Eye (tissue), 1 donor: ENCODE measurements around the gene POLE.

ENCODE experiments used
- DNase-seq: peaks from one replicate; pipeline ENCODE4 v3.0.0-alpha.2; 2015

Gene POLE

DNA sequence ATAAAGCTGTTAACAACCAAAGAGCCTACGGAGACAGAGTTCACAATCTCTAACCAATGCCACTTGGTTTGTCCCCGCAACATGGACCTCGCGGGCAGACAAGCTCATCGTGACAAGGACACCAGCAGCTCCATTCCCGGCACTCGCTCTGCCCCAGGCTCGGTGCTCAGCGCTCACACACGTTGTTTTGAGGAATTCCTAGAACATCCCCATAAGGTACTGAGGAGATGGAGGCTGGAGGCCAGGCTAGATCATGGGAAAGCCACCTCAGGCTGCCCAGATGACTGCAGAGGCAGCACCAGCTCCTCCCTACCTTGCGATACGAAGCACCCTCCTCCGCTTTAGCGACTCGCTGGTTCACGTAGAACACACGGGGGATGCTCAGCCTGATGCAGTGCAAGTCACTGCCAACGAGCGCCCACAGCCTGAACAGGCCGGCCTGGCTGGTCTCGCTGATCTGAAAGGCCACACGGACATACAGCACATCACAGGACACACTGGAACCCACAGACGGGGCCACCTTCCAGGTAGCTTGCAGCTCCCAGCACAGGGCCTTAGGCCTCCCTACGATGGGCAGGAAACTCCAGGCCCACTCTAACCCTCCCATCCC is 38.4 kb downstream of the POLE start:
- no peak for DNase-seq

GRCh38 chr12:132647858-132648257 is 39.3 kb downstream of the POLE start:
- DNase-seq = no peak

DNA sequence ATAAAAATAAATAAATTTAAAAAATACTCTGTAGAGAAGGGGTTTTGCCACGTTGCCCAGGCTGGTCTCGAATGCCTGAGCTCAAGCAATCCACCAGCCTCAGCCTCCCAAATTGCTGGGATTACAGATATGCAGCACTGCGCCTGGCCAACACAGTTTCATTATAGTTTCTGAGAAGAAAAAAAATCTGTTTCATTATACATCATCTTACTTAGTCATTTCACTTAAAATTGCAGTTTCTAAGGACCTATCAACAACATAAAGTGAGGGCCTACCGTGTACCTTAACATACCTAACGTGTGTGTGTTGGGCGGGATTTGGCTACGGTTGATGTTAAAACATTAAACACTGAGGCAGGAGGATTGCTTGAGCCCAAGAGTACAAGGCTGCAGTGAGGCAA is 40.3 kb downstream of the POLE start:
- DNase-seq = no peak

- no peak for DNase-seq
Measured at GRCh38 chr12:132642846-132643835, 44.0 kb downstream of the POLE start.

DNA sequence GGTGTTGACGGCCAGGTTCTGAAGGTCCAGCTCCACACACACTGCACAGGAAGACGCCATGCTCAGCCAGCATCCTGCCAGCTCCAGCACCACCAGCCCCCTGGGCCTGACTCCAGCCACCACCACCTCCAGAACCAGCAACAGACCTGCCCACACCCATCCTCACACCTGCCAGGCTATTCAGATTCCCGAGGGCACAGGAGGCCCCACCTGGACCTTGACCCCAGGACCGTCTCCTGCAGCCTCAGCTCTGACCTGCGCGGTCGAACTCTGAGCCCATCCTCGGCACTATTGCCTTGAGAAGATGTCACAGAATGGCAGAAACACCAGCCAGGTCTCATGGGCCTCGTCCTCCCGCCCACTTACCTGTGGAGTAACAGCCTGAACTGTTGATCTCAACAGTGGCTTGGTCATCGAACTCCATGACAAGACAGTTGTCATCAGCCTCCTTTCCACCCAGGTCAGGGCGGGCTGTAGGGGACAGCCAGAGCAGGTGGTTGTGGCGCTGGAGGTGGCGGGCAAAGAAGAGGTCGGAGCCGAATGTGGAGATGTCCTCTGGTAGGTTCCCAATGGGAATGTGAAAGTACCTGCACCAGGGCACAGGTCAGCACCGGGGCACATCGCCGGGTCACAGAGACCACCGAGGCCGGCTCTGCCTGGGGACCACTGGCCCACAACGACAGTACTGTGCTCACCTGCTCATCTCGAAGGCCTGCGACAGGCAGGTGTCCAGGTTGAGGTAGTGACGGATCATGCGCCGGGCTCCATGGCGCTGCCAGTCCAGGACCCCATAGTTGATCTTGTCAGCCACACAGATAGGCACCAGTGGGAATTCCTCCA is 45.1 kb downstream of the POLE start:
- no peak for DNase-seq

GRCh38 chr12:132640936-132641335 is 46.2 kb downstream of the POLE start:
- no peak for DNase-seq

DNA sequence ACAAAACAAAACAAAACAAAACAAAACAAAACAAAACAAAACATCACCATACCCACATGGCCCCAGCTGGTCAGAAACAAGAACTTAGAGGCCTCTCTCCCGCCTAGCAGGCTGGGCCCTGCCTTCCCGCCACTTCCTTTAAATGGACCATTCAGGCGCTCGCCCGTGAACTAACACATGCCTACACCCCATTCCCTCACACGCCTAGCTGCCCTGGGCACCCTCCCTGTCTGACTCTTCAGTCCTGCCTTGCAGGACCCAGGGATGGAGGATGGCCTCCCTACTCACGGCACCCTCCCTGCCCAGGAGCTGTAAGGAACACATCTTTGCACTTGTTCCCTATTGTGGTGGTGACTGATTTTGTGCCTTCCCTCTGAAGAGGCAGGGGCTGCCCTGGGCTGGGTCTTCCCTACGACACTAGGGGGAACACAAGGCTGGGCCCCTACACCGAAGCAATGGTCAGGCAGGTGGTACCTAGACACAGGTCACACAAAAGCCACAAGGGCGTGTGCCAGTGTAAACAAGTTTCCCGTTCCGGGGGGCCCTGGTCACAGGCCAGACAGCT is 47.1 kb downstream of the POLE start:
- no peak for DNase-seq

GRCh38 chr12:132638541-132639408 is 48.4 kb downstream of the POLE start:
- peak; percentile 70 for DNase-seq

DNA sequence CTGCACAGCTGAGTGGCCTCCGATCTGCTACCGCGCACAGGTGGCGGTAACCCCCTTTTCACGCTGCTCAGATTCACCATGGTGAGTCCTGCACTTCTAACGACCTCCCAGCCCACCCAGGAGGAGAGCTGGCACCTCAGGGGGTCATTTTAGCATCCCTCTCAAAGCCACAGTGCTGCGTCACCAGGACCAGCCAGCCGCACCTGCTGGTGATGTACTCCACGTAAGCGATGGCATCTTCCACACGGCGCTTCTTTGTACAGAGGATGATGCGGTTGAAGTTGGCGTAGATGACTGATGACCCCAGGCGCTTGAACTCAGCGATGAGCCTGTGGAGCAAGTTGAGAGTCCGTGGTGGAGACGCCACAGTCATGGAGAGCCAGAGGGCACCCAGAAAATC is 49.3 kb downstream of the POLE start:
- no peak for DNase-seq

DNA sequence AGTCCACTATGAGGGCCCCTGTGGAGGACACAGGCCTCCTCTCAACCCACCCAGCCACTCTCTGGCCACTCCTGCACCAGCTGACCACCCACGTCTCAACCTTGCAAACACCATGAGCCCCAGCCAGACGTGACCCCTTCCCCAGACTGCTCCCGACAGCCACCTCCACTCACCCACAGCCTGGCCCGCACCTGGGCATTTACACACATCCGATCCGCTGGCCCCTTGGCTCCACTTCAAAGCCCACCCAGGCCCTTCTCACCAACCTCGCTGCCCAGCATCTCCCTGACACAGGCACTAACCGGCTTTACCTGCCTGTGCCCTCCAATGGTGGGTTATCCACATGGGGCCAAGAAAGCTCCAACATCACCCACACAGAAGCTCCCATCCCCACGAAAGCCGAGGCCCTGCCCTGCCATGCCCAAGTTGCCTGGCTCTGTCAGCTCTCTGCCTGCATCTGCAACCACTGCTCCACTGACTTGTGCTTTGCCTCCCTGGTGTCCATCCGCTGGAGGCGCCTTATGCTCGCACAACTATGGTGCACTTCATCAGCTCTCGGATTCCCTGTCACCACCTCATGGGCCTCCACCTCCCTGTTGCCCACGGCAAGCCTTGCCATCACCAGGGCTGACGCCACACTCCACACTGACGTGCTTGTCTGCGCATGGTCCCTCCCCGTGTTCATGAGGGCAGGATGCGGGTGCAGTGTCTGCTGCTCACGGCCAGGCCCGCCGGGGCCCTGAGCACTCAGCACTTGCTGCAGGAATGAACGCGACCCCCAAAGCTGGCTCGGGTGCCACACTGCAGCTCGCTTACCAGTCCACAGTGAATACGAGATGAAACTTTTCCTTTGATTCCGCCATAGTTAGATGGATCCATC is 51.8 kb downstream of the POLE start:
- DNase-seq = no peak

- DNase-seq = no peak
Measured at GRCh38 chr12:132634411-132634990, 52.6 kb downstream of the POLE start.

DNA sequence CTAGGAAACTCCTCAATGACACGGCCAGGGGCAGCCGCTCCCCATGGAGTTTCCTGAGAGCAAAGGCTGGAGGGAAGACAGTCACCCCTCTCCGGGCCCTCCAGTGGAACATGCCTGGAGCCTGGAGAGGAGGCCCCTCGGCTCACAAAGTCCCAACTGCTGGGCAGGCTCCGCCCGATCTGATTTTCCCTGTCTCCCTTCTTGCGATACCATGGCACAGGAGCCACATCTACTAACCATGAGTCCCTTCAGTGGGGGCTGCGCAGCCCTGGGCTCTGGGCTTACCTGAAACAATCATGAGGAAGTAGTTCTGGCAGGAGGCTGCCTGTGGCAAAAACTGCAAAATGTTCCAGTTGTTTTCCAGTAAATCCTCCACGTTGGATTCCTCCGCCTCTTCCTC is 53.2 kb downstream of the POLE start:
- no peak for DNase-seq

DNA sequence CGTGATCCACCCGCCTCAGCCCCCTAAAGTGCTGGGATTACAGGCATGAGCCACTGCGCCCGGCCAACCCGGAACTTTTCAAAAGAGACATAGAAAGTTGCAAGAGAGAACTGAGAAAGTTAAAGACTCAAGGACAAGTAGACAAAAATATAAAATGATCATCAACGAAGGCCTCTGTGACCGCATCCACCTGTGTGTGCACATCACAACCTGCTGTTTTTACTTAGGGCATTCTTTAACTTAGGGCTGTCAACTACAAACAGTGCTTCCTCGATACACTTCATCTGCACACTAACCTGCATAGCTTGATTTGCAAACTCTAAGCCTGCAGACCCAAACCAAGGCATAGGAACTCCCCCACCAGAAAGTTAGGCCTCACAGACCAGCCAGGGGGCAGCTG is 53.7 kb downstream of the POLE start:
- no peak for DNase-seq

DNA sequence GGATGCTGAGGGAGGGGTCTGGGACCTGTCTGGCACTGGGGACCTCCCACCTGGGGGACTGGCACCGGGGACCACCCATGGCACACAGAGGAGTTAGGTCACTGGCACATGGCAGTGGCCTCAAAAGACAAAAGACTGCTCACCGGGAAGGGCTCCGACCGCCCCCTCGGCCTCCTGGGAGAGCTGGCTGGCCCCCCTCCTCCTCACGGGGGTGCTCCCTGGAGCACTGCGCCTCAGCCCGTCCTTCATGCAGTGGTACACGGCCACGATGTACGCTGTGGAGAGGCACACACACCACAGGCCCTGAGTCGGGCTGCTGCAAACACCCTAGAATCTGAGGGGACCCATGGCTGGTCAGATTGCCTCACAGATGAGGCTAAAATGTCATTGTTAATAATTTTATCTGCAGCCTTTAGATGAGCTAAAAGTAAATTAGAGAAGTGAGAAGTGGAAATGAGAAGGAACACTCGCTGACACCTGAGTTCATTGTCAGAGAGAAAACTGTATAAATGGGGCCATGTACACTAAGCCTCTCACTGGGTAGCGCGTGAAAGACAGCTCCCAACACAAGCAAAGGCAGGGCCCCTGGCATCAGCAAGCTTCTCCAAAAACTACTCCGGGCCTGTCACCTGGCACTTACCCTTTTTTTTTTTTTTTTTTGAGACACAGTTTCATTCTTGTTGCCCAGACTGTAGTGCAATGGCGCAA is 54.5 kb downstream of the POLE start:
- no peak for DNase-seq

DNA sequence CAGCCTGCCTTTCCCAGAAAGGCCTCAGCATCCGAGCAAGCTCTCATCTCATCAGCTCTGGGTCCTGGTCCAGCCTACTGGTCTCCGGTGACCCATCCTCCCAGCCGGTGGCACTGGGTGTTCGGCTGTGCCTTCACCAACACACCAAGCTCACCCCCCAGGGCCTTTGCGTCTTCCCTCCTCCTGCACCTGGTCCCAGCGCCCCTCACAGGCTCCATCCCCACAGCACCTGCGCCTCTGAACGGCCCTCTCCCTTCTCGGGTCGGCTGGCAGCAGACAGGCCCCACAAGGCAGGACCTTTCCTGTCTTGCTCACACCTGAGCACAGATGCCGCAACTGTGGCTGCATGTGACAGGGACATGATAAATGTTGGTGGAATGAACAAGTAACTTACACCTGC is 55.5 kb downstream of the POLE start:
- DNase-seq = no peak

DNA sequence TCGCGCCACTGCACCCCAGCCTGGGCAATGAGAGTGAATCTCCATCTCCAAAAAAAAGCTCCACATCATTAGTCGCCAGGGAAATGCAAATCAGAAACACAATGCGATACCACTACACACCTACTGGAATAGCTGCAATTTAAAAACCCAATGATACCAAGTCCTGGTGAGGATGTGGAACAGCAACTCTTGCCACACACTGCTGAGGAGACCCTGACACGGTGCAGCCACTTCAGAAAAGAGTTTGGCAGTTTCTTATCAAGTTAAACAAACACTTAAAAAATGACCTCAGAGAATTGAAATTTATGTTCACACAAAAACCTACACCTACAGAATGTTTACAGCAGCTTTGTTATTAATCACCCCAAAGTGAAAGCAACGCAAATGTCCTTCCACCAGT is 56.5 kb downstream of the POLE start:
- DNase-seq = no peak

DNA sequence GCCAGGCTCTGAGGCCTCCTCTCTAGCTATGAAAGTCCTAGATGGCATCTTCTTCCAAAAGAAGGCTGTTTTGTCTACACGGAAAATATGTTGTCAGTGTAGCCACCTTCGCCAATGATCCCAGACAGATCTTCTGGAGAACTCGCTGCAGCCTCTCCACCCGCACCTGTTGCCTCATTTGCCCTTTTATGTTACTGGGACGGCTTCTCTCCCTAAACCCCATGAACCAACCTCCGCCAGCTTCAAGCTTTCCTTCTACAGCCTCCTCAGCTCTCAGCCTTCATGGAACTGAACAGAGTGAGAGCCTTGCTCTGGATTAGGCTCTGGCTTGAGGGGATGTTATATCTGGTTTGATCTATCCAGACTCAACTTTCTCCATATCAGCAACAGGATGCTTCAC is 57.8 kb downstream of the POLE start:
- no peak for DNase-seq

DNA sequence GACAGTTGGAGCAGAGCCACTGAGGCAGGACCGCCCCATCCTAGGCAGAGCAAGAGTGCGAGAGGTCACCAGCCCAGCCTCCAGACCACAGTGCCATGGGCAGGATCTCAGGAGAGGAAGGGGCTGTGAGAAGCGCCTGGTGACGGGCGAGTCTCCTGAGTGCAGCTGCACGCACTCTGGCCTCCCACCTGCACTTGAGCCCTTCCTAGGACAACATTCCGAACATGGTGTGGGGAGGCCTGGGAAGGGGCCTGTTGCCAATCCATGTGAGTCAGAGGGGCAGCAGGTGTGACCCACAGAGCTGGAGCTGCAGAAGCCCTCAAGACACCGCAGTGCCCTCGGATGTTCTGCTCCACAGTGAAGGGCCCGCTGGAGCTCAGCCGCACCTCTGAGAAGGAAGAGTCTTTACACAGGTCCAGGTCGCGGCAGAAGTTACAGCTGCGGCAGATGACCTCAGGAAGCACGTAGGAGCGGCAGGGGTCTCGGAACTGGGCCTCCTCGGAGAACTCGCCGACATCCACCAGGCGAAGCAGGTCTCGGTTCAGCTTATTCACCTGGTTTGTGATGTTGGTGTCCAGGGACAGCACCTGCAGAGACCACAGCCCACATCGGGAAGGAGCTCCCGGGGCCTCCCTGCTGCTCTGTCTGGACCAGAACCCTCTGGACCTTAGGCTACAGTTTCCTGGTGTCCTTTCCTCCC is 61.3 kb downstream of the POLE start:
- no peak for DNase-seq

DNA sequence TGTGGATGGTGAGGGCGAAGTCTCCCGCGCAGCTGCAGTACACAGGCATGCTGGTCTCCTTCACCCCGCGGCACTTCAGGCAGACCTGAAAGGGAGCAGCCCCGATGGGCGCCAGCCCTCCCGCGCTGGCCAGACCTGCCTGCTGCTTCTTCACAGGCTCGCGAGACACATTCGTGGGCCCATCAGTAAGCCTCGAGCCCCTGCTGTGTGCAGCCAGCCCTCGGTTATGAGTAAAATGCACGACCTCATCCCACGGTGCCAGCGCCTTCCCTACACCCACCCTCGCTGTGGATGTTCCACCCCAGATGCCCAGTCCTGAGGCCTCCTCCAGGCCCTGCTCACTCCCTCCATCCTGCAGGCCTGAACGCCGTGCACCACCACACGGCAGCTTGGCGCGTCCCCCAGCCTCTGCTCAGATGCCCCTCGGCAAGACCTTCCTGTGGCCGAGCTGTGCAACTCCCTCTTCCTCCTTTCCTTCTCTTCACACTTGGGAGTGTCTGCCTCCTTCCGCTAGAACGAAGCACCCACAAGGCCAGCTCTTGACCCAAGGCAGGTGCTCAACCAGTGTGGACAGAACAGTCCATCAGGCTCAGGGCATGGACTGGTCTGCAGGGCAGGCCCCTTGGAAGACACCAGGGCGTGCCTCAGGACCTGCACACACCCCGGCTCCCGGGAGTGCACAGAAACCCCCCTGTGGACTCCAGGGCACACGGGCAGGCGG is 62.1 kb downstream of the POLE start:
- no peak for DNase-seq
